ENCODE measurements around the gene HLF.
"Not testable (repeated sequence)": the region's sequence is repeated elsewhere in the genome, so short reads cannot be mapped to it uniquely, and the experiment has no call there.

The HLF gene

DNA sequence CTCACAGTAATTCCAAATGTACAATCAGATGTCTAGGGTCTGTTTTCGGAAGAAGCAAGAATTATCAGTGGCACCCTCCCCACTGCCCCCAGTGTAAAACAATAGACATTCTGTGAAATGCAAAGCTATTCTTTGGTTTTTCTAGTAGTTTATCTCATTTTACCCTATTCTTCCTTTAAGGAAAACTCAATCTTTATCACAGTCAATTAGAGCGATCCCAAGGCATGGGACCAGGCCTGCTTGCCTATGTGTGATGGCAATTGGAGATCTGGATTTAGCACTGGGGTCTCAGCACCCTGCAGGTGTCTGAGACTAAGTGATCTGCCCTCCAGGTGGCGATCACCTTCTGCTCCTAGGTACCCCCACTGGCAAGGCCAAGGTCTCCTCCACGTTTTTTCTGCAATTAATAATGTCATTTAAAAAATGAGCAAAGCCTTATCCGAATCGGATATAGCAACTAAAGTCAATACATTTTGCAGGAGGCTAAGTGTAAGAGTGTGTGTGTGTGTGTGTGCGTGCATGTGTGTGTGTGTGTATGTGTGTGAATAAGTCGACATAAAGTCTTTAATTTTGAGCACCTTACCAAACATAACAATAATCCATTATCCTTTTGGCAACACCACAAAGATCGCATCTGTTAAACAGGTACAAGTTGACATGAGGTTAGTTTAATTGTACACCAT, 59.7 kb downstream of the HLF start:
- no peak for DNase-seq (ENCODE audit: extremely low read depth, insufficient read length)
- H3K36me3 ChIP-seq (ENCODE audit: control insufficient read depth, insufficient read depth, low read length), result no peaks in the 10 kb centered on the region
- no peaks in the 10 kb centered on the region; the same call in 1 of the 2 replicates for H3K27me3 ChIP-seq (replicated peaks; ENCODE audit: control insufficient read depth, insufficient read depth, low read length)
- TF ChIP-seq, protein P1, sequence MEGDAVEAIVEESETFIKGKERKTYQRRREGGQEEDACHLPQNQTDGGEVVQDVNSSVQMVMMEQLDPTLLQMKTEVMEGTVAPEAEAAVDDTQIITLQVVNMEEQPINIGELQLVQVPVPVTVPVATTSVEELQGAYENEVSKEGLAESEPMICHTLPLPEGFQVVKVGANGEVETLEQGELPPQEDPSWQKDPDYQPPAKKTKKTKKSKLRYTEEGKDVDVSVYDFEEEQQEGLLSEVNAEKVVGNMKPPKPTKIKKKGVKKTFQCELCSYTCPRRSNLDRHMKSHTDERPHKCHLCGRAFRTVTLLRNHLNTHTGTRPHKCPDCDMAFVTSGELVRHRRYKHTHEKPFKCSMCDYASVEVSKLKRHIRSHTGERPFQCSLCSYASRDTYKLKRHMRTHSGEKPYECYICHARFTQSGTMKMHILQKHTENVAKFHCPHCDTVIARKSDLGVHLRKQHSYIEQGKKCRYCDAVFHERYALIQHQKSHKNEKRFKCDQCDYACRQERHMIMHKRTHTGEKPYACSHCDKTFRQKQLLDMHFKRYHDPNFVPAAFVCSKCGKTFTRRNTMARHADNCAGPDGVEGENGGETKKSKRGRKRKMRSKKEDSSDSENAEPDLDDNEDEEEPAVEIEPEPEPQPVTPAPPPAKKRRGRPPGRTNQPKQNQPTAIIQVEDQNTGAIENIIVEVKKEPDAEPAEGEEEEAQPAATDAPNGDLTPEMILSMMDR (IDR thresholded peaks at IDR 0.05; ENCODE audit: insufficient read depth, low read length, poor library complexity, severe bottlenecking), result no peak
- H3K4me3 ChIP-seq (replicated peaks; ENCODE audit: low read depth, low read length), result no peak overlapping the region

- no peaks in the 10 kb centered on the region; the same call in 1 of the 2 replicates for H3K27me3 ChIP-seq (replicated peaks; ENCODE audit: control insufficient read depth, insufficient read depth, low read length)
- DNase-seq (ENCODE audit: extremely low read depth, insufficient read length), result no peak
- H3K36me3 ChIP-seq (ENCODE audit: control insufficient read depth, insufficient read depth, low read length), result no peaks in the 10 kb centered on the region
- no peak overlapping the region for H3K4me3 ChIP-seq (replicated peaks; ENCODE audit: low read depth, low read length)
- TF ChIP-seq, protein P1 (IDR thresholded peaks at IDR 0.05; ENCODE audit: insufficient read depth, low read length, poor library complexity, severe bottlenecking), result no peak
Measured at GRCh38 chr17:55325406-55325805, 60.6 kb downstream of the HLF start.

GRCh38 chr17:55326030-55326429, 61.3 kb downstream of the HLF start:
- no peak for DNase-seq (ENCODE audit: extremely low read depth, insufficient read length)

GRCh38 chr17:55327225-55328088, 62.7 kb downstream of the HLF start:
- Histone ChIP-seq H3K4me3 (replicated peaks; ENCODE audit: low read depth, low read length) (no peak overlapping the region), H3K27me3 (replicated peaks; ENCODE audit: control insufficient read depth, insufficient read depth, low read length) (no peaks in the 10 kb centered on the region; the same call in 1 of the 2 replicates), H3K36me3 (ENCODE audit: control insufficient read depth, insufficient read depth, low read length) (no peaks in the 10 kb centered on the region)
- TF ChIP-seq, protein P1 (IDR thresholded peaks at IDR 0.05; ENCODE audit: insufficient read depth, low read length, poor library complexity, severe bottlenecking), result no peak
- DNase-seq (ENCODE audit: extremely low read depth, insufficient read length), result no peak

More at GRCh38 chr17:55326030-55326429, 61.3 kb downstream of the HLF start:
- Histone ChIP-seq H3K4me3 (replicated peaks; ENCODE audit: low read depth, low read length) (no peak overlapping the region), H3K27me3 (replicated peaks; ENCODE audit: control insufficient read depth, insufficient read depth, low read length) (no peaks in the 10 kb centered on the region; the same call in 1 of the 2 replicates), H3K36me3 (ENCODE audit: control insufficient read depth, insufficient read depth, low read length) (no peaks in the 10 kb centered on the region)
- TF ChIP-seq, protein P1 (IDR thresholded peaks at IDR 0.05; ENCODE audit: insufficient read depth, low read length, poor library complexity, severe bottlenecking), result no peak

DNA sequence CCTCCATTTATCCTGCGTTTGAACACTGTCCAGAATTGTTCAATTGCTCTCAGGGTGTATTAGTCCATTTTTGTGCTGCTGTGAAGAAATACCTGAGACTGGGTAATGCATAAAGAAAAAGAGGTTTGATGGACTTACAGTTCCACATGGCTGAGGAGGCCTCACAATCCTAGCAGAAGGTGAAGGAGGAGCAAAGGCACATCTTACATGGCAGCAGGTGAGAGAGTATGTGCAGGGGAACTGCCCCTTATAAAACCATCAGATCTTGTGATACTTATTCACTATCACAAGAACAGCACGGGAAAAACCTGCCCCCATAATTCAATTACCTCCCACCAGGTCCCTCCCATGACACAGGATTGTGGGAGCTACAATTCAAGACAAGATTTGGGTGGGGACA, 63.8 kb downstream of the HLF start:
- DNase-seq (ENCODE audit: extremely low read depth, insufficient read length); H3K36me3 ChIP-seq (ENCODE audit: control insufficient read depth, insufficient read depth, low read length); H3K27me3 ChIP-seq (replicated peaks; ENCODE audit: control insufficient read depth, insufficient read depth, low read length); H3K4me3 ChIP-seq (replicated peaks; ENCODE audit: low read depth, low read length): not testable (repeated sequence)

GRCh38 chr17:55330344-55330933, 65.7 kb downstream of the HLF start:
- no peak overlapping the region for H3K4me3 ChIP-seq (replicated peaks; ENCODE audit: low read depth, low read length)
- DNase-seq (ENCODE audit: extremely low read depth, insufficient read length), result no peak
- TF ChIP-seq, protein P1 (IDR thresholded peaks at IDR 0.05; ENCODE audit: insufficient read depth, low read length, poor library complexity, severe bottlenecking), result no peak

More at GRCh38 chr17:55330344-55330933, 65.7 kb downstream of the HLF start:
- no peaks in the 10 kb centered on the region for H3K36me3 ChIP-seq (ENCODE audit: control insufficient read depth, insufficient read depth, low read length)
- H3K27me3 ChIP-seq (replicated peaks; ENCODE audit: control insufficient read depth, insufficient read depth, low read length), result no peaks in the 10 kb centered on the region; the same call in 1 of the 2 replicates

Data from GM06990 (cell line).